IPS DF 19.7 (cell line): ENCODE measurements around the gene ZC3H12C.

Experiments used
- DNase-seq: peaks from one replicate; pipeline ENCODE4 v3.0.0-alpha.2; 2013; ENCODE audit warnings: low read depth, low spot score

ZC3H12C gene

DNA sequence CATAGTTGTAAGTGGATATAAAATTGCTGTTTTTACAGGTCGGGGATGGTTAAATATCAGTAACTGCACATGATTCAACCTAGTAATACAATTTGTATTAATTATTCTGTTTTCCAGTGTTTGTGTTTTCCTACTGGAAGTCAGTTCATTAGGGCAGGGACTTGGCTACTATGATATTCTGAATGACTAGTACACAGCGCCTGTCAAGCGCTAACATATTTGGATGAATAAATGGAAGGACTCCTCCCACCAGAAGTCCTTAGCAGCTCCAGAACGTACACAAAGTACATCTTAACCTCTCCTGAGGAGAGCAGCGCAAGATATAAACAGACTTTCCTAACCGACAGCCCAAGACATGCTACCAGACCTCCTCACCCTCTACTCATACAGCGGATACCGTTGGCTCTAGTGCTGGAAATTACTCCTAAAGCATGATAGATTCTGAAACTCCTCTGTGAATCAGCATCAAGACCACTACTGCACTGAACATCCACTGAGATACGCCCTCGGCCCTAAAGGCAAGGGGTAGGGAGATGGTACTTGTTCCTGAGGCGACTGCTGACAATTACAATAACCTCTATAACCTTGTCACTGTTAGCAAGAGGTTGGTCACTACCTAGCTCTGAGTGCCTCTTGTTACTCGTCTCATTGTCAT, 124.2 kb downstream of the ZC3H12C start:
- no peak for DNase-seq

- no peak for DNase-seq
Measured at GRCh38 chr11:110217936-110218335, 124.7 kb downstream of the ZC3H12C start.

- DNase-seq: no peak
Measured at GRCh38 chr11:110219006-110219785, 126.0 kb downstream of the ZC3H12C start.
